LoVo (cell line): ENCODE results near the gene SI.
"Not testable (repeated sequence)": the region's sequence is repeated elsewhere in the genome, so short reads cannot be mapped to it uniquely, and the experiment has no call there.

Experiments used
- DNase-seq: peaks from one replicate; pipeline ENCODE4 v3.0.0-alpha.2; 2016; ENCODE audit warnings: low spot score

SI gene

DNA sequence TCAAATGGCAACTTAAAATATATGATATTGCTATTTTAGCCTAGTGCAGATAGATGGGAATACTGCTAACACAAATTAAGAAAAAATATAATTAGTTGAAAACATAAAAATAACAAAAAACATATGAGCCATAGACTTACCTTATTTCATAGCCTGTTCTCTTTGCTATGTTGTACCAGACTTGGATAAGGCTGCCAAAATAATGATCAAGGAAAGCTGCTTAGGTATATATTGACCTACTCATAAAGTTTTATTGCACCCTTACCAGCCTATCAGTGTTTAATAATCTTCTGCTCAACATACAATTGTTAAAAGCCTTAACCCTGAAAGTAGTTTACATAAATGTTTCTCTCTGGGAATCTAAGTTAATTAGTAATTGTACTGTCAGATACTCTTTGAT, at the start of gene SI:
SI (minus strand) TSS at position 204 of the 400 bp plus-strand sequence. CDS start 2,484 bp downstream, outside the sequence.
- DNase-seq: no peak

DNA sequence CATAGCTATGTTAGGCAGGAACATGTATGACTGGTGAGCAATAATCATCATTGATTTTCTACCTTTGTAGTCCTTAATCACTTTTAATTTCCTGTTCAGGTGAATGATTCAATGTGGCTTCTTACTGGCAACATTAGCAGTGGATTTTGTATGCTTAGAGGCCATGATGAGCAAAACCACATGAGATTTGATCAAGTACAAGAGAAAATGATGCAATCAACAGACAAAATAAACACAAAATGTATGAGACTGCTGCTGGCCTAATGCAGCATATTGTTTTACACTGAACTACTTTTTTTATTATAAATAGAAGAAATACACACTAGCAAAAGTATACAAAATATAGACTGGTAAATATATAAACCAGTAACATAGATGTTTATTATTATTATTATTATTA, 47.5 kb upstream of the SI start:
- DNase-seq: no peak

DNA sequence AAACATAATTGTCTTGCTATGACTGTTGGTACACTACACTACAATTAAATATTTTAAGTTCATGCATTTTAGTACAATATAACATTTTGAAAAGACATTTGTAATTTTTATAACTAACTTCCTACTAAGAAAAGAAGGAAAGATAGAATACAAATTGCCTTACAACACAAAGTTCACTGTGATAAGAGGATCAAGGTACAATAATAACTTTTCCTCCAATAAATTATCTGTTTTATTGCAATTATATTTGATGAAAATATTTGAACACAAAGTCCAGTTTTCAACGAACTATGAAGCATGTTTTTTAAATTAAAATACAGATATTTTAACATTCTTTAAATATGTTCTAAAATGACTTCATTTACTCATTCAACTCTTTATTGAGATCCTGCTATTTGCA, 33.1 kb upstream of the SI start:
- no peak for DNase-seq

DNA sequence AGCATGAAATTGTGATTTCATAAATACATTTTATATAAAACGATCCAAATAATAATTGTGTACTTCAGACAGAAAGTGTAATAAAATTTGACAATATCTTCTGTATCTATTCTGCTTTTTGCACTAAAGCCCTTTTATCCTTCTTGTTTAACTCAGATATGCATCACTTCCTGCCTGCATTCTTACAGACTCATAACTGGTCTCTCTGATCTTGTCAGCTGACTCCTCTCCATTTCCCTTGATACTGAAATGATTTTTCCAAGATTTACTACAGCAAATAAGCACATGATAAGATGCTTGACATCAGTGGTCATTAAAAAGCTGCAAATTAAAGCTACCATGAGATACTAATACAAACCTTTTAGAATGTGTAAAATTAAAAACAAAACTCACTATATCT, 25.3 kb upstream of the SI start:
- DNase-seq: no peak

DNA sequence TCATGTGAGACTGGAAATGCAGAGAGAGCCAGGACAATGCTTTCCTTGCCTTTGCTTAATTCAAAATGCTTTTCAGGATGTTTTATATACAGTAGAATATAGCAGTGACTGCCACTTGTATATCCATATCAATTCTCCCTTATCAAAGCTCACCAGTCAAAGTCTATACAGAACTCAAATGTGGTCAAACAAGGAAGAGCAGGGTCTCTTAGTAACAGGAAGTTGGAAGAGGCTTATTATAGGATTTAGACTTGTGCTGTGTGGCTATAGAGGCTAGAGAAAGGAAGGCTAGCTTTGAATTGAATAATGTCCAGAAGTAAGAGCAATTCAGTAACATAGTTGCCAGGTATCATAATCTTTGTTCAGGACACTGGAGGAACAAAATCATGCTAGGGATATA, 4.4 kb upstream of the SI start:
- DNase-seq: no peak

DNA sequence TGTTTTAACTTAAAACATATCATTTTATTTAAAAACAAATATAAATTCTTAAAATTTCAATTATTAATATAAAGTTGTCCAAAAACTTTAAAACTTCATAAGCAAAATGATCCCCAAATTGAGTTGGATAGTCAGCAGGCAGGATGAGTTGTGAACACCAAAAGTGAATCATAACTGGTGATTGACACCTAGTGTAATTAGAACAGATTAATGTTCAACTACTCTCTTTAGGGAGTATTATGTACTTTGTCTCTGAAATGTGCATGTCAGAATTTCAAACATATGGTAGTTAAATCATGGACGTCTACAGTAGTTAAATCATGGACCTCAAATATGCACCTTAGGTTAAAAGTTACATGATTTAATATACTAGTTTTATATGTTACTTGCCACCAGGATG, 2.9 kb upstream of the SI start:
- no peak for DNase-seq

DNA sequence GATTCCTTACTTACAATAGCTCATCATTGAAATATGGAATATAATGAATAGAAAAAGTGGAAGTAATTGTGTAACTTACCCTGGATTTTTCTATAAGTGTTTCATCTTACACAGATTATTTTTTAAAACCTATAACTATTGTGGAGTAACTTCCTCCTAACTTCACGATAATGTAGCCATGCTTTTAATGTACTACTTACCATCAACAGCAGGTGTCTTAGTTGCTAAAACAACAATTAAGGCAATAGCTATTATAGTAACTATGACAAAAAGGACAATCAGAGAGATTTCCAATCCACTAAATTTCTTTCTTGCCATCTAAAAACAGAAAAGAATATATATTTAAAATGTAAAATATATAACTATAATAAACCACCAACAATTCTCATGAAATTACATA, 2.6 kb downstream of the SI start:
- DNase-seq: no peak

DNA sequence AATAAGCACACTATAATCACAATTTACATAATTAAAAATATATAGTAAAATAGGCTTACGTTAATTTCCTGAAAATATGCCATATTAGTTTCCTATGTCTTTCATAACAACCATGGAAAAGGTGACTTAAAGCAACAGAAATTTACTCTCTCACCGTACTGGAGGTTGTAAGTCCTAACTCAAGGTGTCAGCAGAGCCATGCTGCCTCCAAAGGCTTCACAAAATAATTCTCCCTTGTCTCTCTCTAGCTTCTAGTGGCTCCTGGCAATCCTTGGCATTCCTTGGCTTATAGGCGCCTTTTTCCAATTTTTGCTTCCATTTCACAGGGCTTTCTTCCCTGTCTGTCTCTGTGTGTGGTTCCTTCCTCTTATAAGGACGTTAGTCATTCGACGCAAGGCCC, 7.6 kb downstream of the SI start:
- no peak for DNase-seq

DNA sequence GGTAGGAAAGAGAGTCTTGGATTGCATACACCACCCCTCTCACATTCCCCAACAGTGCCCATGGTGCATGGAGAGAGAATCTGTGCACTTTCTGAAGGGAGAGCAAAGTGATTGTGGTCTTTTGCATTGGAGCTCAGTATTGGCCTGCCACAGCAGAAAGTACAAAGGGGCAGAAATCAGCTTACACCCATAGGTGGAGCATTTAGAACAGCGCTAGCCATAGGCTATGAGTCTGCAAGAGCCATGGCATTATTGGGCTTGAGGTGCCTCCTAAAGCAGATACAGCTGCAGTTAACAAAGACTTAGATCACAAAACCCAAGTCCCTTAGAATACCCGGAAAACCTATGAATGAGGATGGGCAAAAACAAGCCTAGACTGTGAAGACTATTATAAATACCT, 21.8 kb downstream of the SI start:
- DNase-seq: no peak

DNA sequence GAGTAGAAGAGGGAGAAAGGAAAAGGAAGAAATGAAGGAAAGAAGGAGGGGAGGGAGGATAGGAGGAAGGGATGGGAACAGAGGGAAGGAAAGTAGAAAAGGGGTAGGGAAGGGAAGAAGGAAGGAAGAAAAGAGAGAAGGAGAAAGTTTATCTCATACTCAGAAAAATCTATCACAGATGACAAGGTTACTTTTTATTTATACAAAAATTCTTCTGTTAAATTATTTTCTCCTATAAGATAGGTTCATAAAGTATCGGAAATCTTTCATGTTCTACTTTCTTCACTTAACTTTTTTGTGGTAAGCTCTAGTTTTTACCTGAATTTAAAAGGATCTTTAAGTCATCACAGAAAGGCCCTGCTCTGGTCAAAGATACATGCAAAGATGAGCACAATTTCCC, 38.1 kb downstream of the SI start:
- no peak for DNase-seq

DNA sequence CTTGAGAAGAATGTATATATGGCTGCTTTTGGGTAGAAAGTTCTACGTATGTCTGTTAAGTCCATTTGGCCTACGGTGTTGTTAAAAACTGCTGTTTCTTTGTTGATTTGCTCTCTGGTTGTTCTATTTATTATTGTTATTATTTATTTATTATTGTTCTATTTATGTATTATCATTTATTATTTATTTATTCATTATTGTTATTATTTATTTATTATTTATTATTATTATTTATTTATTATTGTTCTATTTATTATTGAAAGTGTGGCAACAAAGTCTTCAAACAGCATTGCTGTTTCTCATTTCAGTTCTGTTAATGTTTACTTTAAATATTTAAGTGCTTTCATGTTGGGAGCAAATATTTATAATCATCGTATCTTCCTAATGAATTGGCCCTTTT, 66.7 kb downstream of the SI start:
- DNase-seq: no peak

DNA sequence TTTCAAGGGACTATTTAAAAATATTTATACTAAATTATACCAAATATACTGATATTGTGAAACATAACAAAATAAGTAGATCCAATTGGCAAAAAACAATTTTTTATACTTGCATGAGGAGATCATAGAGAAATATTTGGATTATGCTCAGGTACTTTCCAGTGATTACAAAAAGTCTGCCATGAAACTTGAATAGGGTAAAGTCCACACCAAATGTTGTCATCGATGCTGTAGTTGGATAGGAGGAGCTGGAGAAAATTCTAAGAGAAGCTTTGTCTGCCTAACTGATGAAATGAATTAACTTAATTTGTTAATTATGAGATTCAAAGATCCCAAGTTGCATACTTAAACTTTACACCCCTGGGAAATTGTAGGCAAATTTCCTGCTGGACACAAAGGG, 93.3 kb downstream of the SI start:
- no peak for DNase-seq

DNA sequence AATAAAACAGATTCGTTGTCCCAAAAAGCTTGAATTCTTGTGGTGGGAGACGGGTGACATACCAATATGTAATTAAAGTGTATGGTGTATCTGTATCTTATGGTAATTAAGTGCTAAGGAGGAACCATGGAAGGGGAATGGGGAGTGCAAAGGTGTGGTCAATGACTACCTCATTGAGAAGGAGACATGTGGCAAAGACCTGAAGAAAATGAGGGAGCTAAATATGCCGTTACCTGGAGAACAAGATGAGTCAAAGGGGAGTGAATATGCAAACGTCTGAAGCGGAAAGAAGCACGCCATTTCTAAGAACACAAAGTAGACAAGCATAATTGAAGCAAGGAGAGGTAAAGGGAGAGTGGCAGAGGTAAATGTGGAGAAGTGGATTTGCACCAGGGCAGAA, 115.7 kb downstream of the SI start:
- DNase-seq: no peak

DNA sequence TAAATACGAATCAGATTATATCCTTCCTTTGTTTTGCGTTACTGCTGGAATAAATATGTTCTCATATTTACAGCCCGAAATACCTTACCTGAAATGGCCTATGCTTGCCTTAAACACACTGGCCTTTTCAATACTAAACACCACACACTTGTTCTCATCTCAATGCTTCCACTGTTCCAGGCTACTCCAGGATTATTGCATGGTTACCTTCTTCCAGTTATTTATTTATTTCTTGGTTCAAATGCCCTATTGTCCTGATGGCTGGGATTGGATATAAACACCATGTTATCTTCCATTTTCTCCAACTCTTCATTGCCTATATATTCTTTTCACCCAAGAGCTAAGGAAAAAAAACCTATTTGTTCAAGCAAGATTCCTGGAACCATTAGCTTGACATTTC, 125.3 kb downstream of the SI start:
- DNase-seq: no peak

DNA sequence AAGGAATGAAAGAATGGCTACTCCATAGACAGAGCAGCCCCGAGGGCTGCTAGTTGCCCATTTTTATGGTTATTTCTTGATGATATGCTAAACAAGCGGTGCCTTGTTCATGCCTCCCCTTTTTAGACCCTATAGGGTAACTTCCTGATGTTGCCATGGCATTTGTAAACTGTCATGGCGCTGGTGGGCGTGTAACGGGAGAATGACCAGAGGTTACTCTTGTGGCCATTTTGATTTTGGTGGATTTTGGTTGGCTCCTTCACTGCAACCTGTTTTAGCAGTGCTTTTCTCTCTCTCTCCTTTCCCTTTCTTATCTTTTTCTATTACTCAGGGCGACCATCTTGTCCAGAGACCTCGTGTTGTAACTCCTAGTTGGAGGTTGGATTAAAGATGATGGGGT, 126.9 kb downstream of the SI start:
- not testable (repeated sequence) for DNase-seq

DNA sequence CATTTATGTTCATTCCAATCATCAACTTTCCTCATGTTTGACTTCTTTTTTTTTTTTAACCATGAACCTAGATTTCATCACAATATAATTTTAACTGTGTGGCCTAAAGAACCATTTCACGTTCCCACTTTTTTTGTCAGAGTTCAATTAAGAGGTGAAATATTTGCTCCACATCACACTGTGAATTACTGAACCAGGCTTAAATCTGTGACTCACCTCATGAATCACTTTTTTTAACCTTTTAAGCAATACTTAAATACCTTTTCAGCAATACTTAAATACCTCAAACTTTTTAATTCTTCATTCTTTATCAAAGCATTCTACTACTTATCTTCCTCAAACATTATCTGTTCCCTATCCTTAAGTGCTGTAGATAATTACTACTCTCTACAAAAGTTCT, 137.6 kb downstream of the SI start:
- DNase-seq: no peak

DNA sequence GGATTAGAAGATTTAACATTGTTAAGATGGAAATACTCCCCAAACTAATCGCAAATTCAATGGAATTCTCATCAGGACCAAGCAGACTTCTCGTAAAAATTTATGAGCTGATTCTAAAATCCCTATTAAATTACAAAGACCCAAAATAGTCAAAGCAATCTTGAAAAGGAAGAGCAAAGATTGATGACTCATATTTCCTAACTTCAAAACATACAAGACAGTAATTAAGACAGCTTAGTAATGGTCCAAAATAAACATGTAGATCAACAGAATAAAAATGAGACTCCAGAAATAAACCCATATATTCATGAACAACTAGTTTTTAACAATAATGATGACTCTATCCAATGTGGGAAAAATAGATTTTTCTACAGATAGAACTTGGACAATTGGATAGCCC, 148.7 kb downstream of the SI start:
- DNase-seq: no peak
